Measurements from ENCODE around the gene SRSF11.
A peak's percentile ranks its signal among the peaks of the same experiment; 100 is the strongest.

SRSF11 gene

DNA sequence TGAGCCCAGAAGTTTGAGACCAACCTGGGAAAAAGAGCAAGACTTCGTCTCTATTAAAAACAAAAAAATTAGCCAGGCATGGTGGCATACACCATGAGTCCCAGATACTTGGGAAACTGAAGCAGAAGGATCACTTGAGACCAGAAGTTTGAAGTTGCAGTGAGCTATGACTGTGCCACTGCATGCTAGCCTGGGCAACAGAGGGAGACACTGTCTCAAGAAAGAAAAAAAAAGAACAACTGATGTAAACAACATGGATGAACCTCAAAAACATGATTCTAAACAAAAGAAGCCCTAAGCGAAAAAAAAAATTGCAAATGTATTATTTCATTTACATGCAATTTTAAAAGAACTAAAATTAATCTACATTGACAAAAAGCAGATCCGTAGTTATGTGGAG lies 24.8 kb upstream of the SRSF11 start:
- H3K4me3 ChIP-seq (ENCODE audit: low read depth in 1 of 2, low read length in 2 of 2), result no peak overlapping the region
- no peak overlapping the region for H3K27ac ChIP-seq (ENCODE audit: low read length)
- ATAC-seq (ENCODE audit: insufficient read depth, low read depth) (no peak), DNase-seq (no peak)
- H3K79me2 ChIP-seq (ENCODE audit: insufficient read depth, low read length), result peaks cover 94% of the 10 kb centered on the region
- peaks cover 16% of the 10 kb centered on the region; the same call in 1 of the 2 replicates for H4K20me1 ChIP-seq (ENCODE audit: insufficient read depth, low read length)
- no peak overlapping the region for H2AFZ ChIP-seq (ENCODE audit: low read depth, low read length)
- H3K27me3 ChIP-seq (ENCODE audit: insufficient read depth, low read length, poor library complexity), result no peaks in the 10 kb centered on the region
- H3K4me1 ChIP-seq (ENCODE audit: insufficient read depth, low read length), result peaks cover 1% of the 10 kb centered on the region
- no peaks in the 10 kb centered on the region for H3K9me3 ChIP-seq (ENCODE audit: insufficient read depth, low read length, severe bottlenecking)
- H3K4me2 ChIP-seq (ENCODE audit: insufficient read depth, low read length), result no peak overlapping the region
- TF ChIP-seq CTCF (IDR thresholded peaks at IDR 0.05; ENCODE audit: borderline replicate concordance, extremely low read depth, low read length, poor library complexity, severe bottlenecking) (no peak), EZH2 (IDR thresholded peaks at IDR 0.05; ENCODE audit: borderline replicate concordance, low read depth, low read length, severe bottlenecking) (no peak)
- no peak overlapping the region for H3K9ac ChIP-seq (ENCODE audit: low read depth, low read length)
- H3K36me3 ChIP-seq (ENCODE audit: insufficient read depth, low read length), result peaks cover 3% of the 10 kb centered on the region; the same call in 1 of the 2 replicates

DNA sequence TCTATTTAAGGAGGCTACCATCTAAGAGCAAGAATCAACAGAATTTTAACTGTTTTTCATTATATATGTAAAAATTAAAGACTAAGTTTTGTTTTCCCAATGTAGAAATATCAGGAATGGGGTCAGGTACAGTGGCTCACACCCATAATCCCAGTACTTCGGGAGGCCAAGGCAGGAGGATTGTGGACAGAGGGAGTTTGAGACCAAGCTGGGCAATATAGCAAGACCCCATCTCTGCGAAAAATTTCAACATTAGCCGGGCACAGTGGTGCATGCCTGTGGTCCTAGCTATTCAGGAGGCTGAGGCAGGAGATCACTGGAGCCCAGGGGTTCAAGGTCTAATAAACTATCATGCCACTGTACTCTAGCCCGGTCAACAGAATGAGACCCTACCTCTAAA lies 21.1 kb upstream of the SRSF11 start:
- H2AFZ ChIP-seq (ENCODE audit: low read depth, low read length), result no peak overlapping the region
- no peak for TF ChIP-seq EZH2 (IDR thresholded peaks at IDR 0.05; ENCODE audit: borderline replicate concordance, low read depth, low read length, severe bottlenecking)
- no peak for TF ChIP-seq CTCF (IDR thresholded peaks at IDR 0.05; ENCODE audit: borderline replicate concordance, extremely low read depth, low read length, poor library complexity, severe bottlenecking)
- H3K4me3 ChIP-seq (ENCODE audit: low read depth in 1 of 2, low read length in 2 of 2), result no peak overlapping the region
- H3K9me3 ChIP-seq (ENCODE audit: insufficient read depth, low read length, severe bottlenecking), result no peaks in the 10 kb centered on the region
- H3K27me3 ChIP-seq (ENCODE audit: insufficient read depth, low read length, poor library complexity), result no peaks in the 10 kb centered on the region
- H3K9ac ChIP-seq (ENCODE audit: low read depth, low read length), result no peak overlapping the region
- H3K79me2 ChIP-seq (ENCODE audit: insufficient read depth, low read length), result peaks cover 98% of the 10 kb centered on the region
- no peak for ATAC-seq (ENCODE audit: insufficient read depth, low read depth)
- H3K36me3 ChIP-seq (ENCODE audit: insufficient read depth, low read length), result peaks cover 3% of the 10 kb centered on the region
- DNase-seq, result no peak
- H3K4me1 ChIP-seq (ENCODE audit: insufficient read depth, low read length), result peaks cover 30% of the 10 kb centered on the region
- H3K4me2 ChIP-seq (ENCODE audit: insufficient read depth, low read length), result no peak overlapping the region
- peaks cover 8% of the 10 kb centered on the region; the same call in 1 of the 2 replicates for H4K20me1 ChIP-seq (ENCODE audit: insufficient read depth, low read length)
- no peak overlapping the region for H3K27ac ChIP-seq (ENCODE audit: low read length)

- Histone ChIP-seq H3K4me3 (ENCODE audit: low read depth in 1 of 2, low read length in 2 of 2) (0 out of 4 replicates have a peak overlapping the region, but pooled peaks of 1 of the 2 experiments have one; percentile 96), H4K20me1 (ENCODE audit: insufficient read depth, low read length) (peaks cover 5% of the 10 kb centered on the region; the same call in 1 of the 2 replicates), H3K79me2 (ENCODE audit: insufficient read depth, low read length) (peaks cover 99% of the 10 kb centered on the region)
These were observed 18.9 kb upstream of the SRSF11 start for GRCh38 chr1:70202173-70202758.

More at GRCh38 chr1:70202173-70202758, 18.9 kb upstream of the SRSF11 start:
- H3K9me3 ChIP-seq (ENCODE audit: insufficient read depth, low read length, severe bottlenecking), result no peaks in the 10 kb centered on the region
- ATAC-seq (ENCODE audit: insufficient read depth, low read depth) (no peak), DNase-seq (no peak)
- H2AFZ ChIP-seq (ENCODE audit: low read depth, low read length), result no peak overlapping the region
- no peak overlapping the region for H3K9ac ChIP-seq (ENCODE audit: low read depth, low read length)
- peak overlapping the region; percentile 87; the same call in 1 of the 2 replicates for H3K4me2 ChIP-seq (ENCODE audit: insufficient read depth, low read length)
- H3K4me1 ChIP-seq (ENCODE audit: insufficient read depth, low read length), result peaks cover 39% of the 10 kb centered on the region
- TF ChIP-seq CTCF (IDR thresholded peaks at IDR 0.05; ENCODE audit: borderline replicate concordance, extremely low read depth, low read length, poor library complexity, severe bottlenecking) (no peak), EZH2 (IDR thresholded peaks at IDR 0.05; ENCODE audit: borderline replicate concordance, low read depth, low read length, severe bottlenecking) (no peak)
- peaks cover 3% of the 10 kb centered on the region for H3K36me3 ChIP-seq (ENCODE audit: insufficient read depth, low read length)
- no peaks in the 10 kb centered on the region for H3K27me3 ChIP-seq (ENCODE audit: insufficient read depth, low read length, poor library complexity)
- H3K27ac ChIP-seq (ENCODE audit: low read length), result no peak overlapping the region

Data from DND-41 (cell line).